Measurements from ENCODE around the gene AOPEP. TPM values are rescaled to one million over a fixed set of nuclear protein-coding genes. Genes with fewer than 3 reads are reported as not detected.

AOPEP gene
- total RNA-seq, 4 donors from 2014 or later: 56.5 to 160 (median 103) TPM

DNA sequence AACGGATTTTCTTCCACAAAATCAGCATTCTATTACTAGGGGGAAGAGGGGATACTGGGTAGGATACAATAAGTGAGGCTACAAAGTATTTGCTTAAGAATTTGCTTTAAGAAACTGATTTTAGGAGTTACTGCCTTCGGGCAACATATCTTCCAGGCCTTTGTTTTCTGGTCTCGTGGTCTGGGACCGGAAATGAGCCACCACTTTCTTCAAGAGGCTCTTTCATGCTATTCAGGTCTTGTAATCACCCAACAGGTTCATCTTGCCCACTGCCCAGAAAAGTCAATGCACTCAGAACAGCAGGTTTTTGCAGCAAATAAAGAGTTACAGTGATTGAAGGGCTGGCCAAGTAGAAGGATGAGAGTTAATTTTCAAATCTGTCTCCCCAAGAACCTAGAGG lies 6.6 kb upstream of the AOPEP start:
- Histone ChIP-seq H3K4me1 (no peaks in the 10 kb centered on the region), H3K27me3 (no peaks in the 10 kb centered on the region), H3K9me3 (no peaks in the 10 kb centered on the region), H3K36me3 (no peaks in the 10 kb centered on the region), H3K4me3 (no peak overlapping the region), H3K27ac (no peak overlapping the region)
- in situ Hi-C loops (cut with MboI; ENCODE audit: low sequenced_read_pairs in 4 of 4) (no loop called here), intact Hi-C loops (cut with DNase I; ENCODE audit: low total_unique reads) (no loop called here)
- ATAC-seq (no peak), DNase-seq (no peak)
- TF ChIP-seq, protein P1, sequence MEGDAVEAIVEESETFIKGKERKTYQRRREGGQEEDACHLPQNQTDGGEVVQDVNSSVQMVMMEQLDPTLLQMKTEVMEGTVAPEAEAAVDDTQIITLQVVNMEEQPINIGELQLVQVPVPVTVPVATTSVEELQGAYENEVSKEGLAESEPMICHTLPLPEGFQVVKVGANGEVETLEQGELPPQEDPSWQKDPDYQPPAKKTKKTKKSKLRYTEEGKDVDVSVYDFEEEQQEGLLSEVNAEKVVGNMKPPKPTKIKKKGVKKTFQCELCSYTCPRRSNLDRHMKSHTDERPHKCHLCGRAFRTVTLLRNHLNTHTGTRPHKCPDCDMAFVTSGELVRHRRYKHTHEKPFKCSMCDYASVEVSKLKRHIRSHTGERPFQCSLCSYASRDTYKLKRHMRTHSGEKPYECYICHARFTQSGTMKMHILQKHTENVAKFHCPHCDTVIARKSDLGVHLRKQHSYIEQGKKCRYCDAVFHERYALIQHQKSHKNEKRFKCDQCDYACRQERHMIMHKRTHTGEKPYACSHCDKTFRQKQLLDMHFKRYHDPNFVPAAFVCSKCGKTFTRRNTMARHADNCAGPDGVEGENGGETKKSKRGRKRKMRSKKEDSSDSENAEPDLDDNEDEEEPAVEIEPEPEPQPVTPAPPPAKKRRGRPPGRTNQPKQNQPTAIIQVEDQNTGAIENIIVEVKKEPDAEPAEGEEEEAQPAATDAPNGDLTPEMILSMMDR (IDR thresholded peaks at IDR 0.05 in 4 of 5, conservative IDR thresholded peaks at IDR 0.05 in 1 of 5): no peak
- TF ChIP-seq POLR2A (IDR thresholded peaks at IDR 0.05): no peak

DNA sequence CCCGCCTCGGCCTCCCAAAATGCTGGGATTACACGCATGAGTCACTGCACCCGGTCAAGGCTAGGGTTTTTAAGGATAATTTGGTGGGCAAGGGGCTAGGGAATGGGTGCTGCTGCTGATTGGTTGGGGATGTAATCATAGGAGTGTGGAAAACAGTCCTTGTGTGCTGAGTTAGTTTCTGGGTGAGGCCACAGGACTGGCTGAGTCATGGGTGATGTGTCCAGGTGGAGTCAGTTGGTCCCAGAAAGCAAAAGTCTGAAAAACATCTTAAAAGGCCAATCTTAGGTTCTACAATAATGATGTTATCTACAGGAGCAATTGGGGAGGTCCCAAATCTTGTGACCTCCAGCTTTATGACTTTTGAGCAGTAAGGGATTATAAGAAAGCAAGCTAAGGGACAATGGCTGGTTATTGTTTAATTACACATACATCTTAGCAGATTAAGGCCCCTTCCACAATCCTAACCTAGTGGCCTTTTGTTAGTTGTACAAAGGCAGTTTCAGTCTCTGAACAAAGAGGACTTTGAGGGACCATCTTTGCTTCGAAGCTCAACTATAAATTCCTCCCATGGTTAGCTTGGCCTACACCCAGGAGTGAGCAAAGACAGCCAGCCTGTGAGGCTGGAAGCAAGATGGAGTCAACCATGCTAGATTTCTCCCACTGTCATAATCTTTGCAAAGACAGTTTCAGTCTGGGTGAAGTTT lies 5.5 kb upstream of the AOPEP start:
- H3K27ac ChIP-seq: no peak overlapping the region
- intact Hi-C loops (cut with DNase I; ENCODE audit: low total_unique reads): no loop called here
- no peaks in the 10 kb centered on the region for H3K27me3 ChIP-seq
- TF ChIP-seq POLR2A (IDR thresholded peaks at IDR 0.05): no peak
- TF ChIP-seq, protein P1 (IDR thresholded peaks at IDR 0.05 in 4 of 5, conservative IDR thresholded peaks at IDR 0.05 in 1 of 5): no peak
- H3K4me3 ChIP-seq: no peak overlapping the region
- no peaks in the 10 kb centered on the region for H3K36me3 ChIP-seq
- ATAC-seq (no peak), DNase-seq (no peak)
- H3K4me1 ChIP-seq: peaks cover under 1 to 2% of the 10 kb centered on the region in 2 donors
- no peaks in the 10 kb centered on the region for H3K9me3 ChIP-seq
- in situ Hi-C loops (cut with MboI; ENCODE audit: low sequenced_read_pairs in 4 of 4): no loop called here

- intact Hi-C loops (cut with DNase I; ENCODE audit: low total_unique reads): no loop called here
- no peaks in the 10 kb centered on the region for H3K9me3 ChIP-seq
- TF ChIP-seq, protein P1 (IDR thresholded peaks at IDR 0.05 in 4 of 5, conservative IDR thresholded peaks at IDR 0.05 in 1 of 5): no peak
- no peak for TF ChIP-seq POLR2A (IDR thresholded peaks at IDR 0.05)
- no peak overlapping the region for H3K4me3 ChIP-seq
- no peak overlapping the region for H3K27ac ChIP-seq
- H3K27me3 ChIP-seq: no peaks in the 10 kb centered on the region
- peaks cover 4% of the 10 kb centered on the region in 2 donors for H3K4me1 ChIP-seq
- ATAC-seq: no peak
- H3K36me3 ChIP-seq: no peaks in the 10 kb centered on the region
- in situ Hi-C loops (cut with MboI; ENCODE audit: low sequenced_read_pairs in 4 of 4): no loop called here
- no peak for DNase-seq
Observed at GRCh38 chr9:94721754-94722153, 4.7 kb upstream of the AOPEP start.

- H3K4me1 ChIP-seq: peaks cover 10 to 12% of the 10 kb centered on the region in 2 donors
- H3K27me3 ChIP-seq: no peaks in the 10 kb centered on the region
- DNase-seq: no peak
- H3K9me3 ChIP-seq: no peaks in the 10 kb centered on the region
- in situ Hi-C loops (cut with MboI; ENCODE audit: low sequenced_read_pairs in 4 of 4): no loop called here
- no peak overlapping the region for H3K4me3 ChIP-seq
- no peaks in the 10 kb centered on the region for H3K36me3 ChIP-seq
- H3K27ac ChIP-seq: no peak overlapping the region
- ATAC-seq: no peak
- TF ChIP-seq, protein P1 (IDR thresholded peaks at IDR 0.05 in 4 of 5, conservative IDR thresholded peaks at IDR 0.05 in 1 of 5): no peak
- TF ChIP-seq POLR2A (IDR thresholded peaks at IDR 0.05): no peak
- intact Hi-C loops (cut with DNase I; ENCODE audit: low total_unique reads): loop anchor here (5.0 kb wide), 3 partner anchors 222 to 592 kb away; partner anchors contain the start of gene FANCC
Observed at GRCh38 chr9:94725293-94725692, 1.2 kb upstream of the AOPEP start.
